GM12891 (cell line): ENCODE measurements around the gene RAB24.

ENCODE experiments used
- POLR2A ChIP-seq: IDR thresholded peaks from 2 replicates; pipeline ENCODE4 v1.6.1; 2011; ENCODE audit warnings: low read depth, low read length, control low read depth
- POLR2AphosphoS5 ChIP-seq: IDR thresholded peaks from 2 replicates; pipeline ENCODE4 v1.6.1; 2011; ENCODE audit warnings: low read depth, low read length, control low read depth
- TAF1 ChIP-seq: IDR thresholded peaks from 2 replicates; pipeline ENCODE4 v1.6.1; 2011; ENCODE audit warnings: low read depth, low read length, control low read depth

- no peak for TF ChIP-seq POLR2A
- TF ChIP-seq POLR2AphosphoS5, result no peak
- no peak for TF ChIP-seq TAF1
These were observed 42.0 kb downstream of the RAB24 start for GRCh38 chr5:177261510-177261909.
